Activated CD4-positive, alpha-beta T cell treated with anti-CD3 and anti-CD28 coated beads, Interleukin-2, amount 10 ng/mL, durations not matched to agents 24 days and 14 days (primary cell): ENCODE results near the gene TMPRSS3. TPM values are rescaled to one million over a fixed set of nuclear protein-coding genes. Genes with fewer than 3 reads are reported as not detected.

Experiments
- DNase-seq: peaks from one replicate; pipeline ENCODE4 v3.0.0; 2022
- H3K27ac Mint-ChIP-seq: one replicate; pipeline ENCODE4 v1.8.0; 2022; ENCODE audit warnings: mild to moderate bottlenecking, mixed read lengths
- H3K27me3 Mint-ChIP-seq: one replicate; pipeline ENCODE4 v1.8.0; 2022; ENCODE audit warnings: mixed read lengths
- H3K36me3 Mint-ChIP-seq: one replicate; pipeline ENCODE4 v1.8.0; 2022; ENCODE audit warnings: low read depth, mild to moderate bottlenecking, mixed read lengths
- H3K4me1 Mint-ChIP-seq: one replicate; pipeline ENCODE4 v1.8.0; 2021; ENCODE audit warnings: mixed read lengths
- H3K4me3 Mint-ChIP-seq: one replicate; pipeline ENCODE4 v1.8.0; 2022; ENCODE audit warnings: mild to moderate bottlenecking, moderate library complexity, mixed read lengths
- H3K9me3 Mint-ChIP-seq: one replicate; pipeline ENCODE4 v1.8.0; 2021; ENCODE audit warnings: mixed read lengths
- intact Hi-C: fragments of 100-400 bp; cut with micrococcal nuclease; formaldehyde crosslinking; loops from one replicate; pipeline ENCODE4 v1.15.1; 2023
- total RNA-seq: library from RNA; stranded (reverse); gene quantifications from 2 replicates; pipeline ENCODE4 v1.2.3, GENCODE V29; 2022

TMPRSS3 gene
- total RNA-seq, 1 donor from 2014 or later, result 58.7 TPM

- intact Hi-C loops, result no loop called here
- H3K36me3 Mint-ChIP-seq, result no peaks in the 10 kb centered on the region
- DNase-seq, result no peak
- peaks cover 10% of the 10 kb centered on the region for H3K27me3 Mint-ChIP-seq
- H3K4me3 Mint-ChIP-seq, result no peak overlapping the region
- H3K27ac Mint-ChIP-seq, result no peak overlapping the region
- peaks cover 15% of the 10 kb centered on the region for H3K9me3 Mint-ChIP-seq
- H3K4me1 Mint-ChIP-seq, result no peaks in the 10 kb centered on the region
Observed at GRCh38 chr21:42350318-42350910, 45.4 kb downstream of the TMPRSS3 start.

GRCh38 chr21:42349420-42350317 is 46.2 kb downstream of the TMPRSS3 start:
- Mint-ChIP-seq H3K36me3 (no peaks in the 10 kb centered on the region), H3K4me1 (no peaks in the 10 kb centered on the region), H3K4me3 (no peak overlapping the region), H3K27me3 (peaks cover 10% of the 10 kb centered on the region), H3K27ac (no peak overlapping the region), H3K9me3 (peaks cover 12% of the 10 kb centered on the region)
- DNase-seq, result no peak
- intact Hi-C loops, result no loop called here

GRCh38 chr21:42348762-42349161 is 47.1 kb downstream of the TMPRSS3 start:
- no peaks in the 10 kb centered on the region for H3K36me3 Mint-ChIP-seq
- no peak overlapping the region for H3K4me3 Mint-ChIP-seq
- DNase-seq, result no peak
- H3K27ac Mint-ChIP-seq, result no peak overlapping the region
- H3K4me1 Mint-ChIP-seq, result no peaks in the 10 kb centered on the region
- peaks cover 8% of the 10 kb centered on the region for H3K27me3 Mint-ChIP-seq
- intact Hi-C loops, result no loop called here
- H3K9me3 Mint-ChIP-seq, result peaks cover 5% of the 10 kb centered on the region

- Mint-ChIP-seq H3K4me1 (no peaks in the 10 kb centered on the region), H3K4me3 (no peak overlapping the region), H3K27ac (no peak overlapping the region), H3K27me3 (peaks cover 2% of the 10 kb centered on the region), H3K36me3 (no peaks in the 10 kb centered on the region), H3K9me3 (no peaks in the 10 kb centered on the region)
- intact Hi-C loops, result no loop called here
- DNase-seq, result no peak
Observed at GRCh38 chr21:42347601-42348327, 48.1 kb downstream of the TMPRSS3 start.

GRCh38 chr21:42346866-42347600 is 48.8 kb downstream of the TMPRSS3 start:
- H3K36me3 Mint-ChIP-seq, result no peaks in the 10 kb centered on the region
- no peaks in the 10 kb centered on the region for H3K9me3 Mint-ChIP-seq
- no peak overlapping the region for H3K4me3 Mint-ChIP-seq
- no peak overlapping the region for H3K27ac Mint-ChIP-seq
- no peak for DNase-seq
- intact Hi-C loops, result no loop called here
- H3K27me3 Mint-ChIP-seq, result peaks cover 2% of the 10 kb centered on the region
- H3K4me1 Mint-ChIP-seq, result no peaks in the 10 kb centered on the region

- H3K9me3 Mint-ChIP-seq, result no peaks in the 10 kb centered on the region
- intact Hi-C loops, result no loop called here
- peaks cover 2% of the 10 kb centered on the region for H3K27me3 Mint-ChIP-seq
- no peaks in the 10 kb centered on the region for H3K4me1 Mint-ChIP-seq
- H3K27ac Mint-ChIP-seq, result no peak overlapping the region
- no peak for DNase-seq
- no peak overlapping the region for H3K4me3 Mint-ChIP-seq
- no peaks in the 10 kb centered on the region for H3K36me3 Mint-ChIP-seq
Observed at GRCh38 chr21:42346441-42346840, 49.4 kb downstream of the TMPRSS3 start.

- H3K9me3 Mint-ChIP-seq, result no peaks in the 10 kb centered on the region
- no peaks in the 10 kb centered on the region for H3K36me3 Mint-ChIP-seq
- intact Hi-C loops, result no loop called here
- no peak for DNase-seq
- no peaks in the 10 kb centered on the region for H3K4me1 Mint-ChIP-seq
- H3K27me3 Mint-ChIP-seq, result peaks cover 2% of the 10 kb centered on the region
- no peak overlapping the region for H3K4me3 Mint-ChIP-seq
- H3K27ac Mint-ChIP-seq, result no peak overlapping the region
Observed at GRCh38 chr21:42344631-42345030, 51.2 kb downstream of the TMPRSS3 start.

- no peak overlapping the region for H3K4me3 Mint-ChIP-seq
- H3K27me3 Mint-ChIP-seq, result peaks cover 2% of the 10 kb centered on the region
- intact Hi-C loops, result no loop called here
- no peak for DNase-seq
- peaks cover 1% of the 10 kb centered on the region for H3K4me1 Mint-ChIP-seq
- H3K9me3 Mint-ChIP-seq, result no peaks in the 10 kb centered on the region
- no peak overlapping the region for H3K27ac Mint-ChIP-seq
- no peaks in the 10 kb centered on the region for H3K36me3 Mint-ChIP-seq
Observed at GRCh38 chr21:42343963-42344510, 51.8 kb downstream of the TMPRSS3 start.

- H3K27ac Mint-ChIP-seq, result no peak overlapping the region
- H3K27me3 Mint-ChIP-seq, result peaks cover 2% of the 10 kb centered on the region
- intact Hi-C loops, result no loop called here
- no peaks in the 10 kb centered on the region for H3K9me3 Mint-ChIP-seq
- H3K4me3 Mint-ChIP-seq, result no peak overlapping the region
- peaks cover 1% of the 10 kb centered on the region for H3K4me1 Mint-ChIP-seq
- H3K36me3 Mint-ChIP-seq, result no peaks in the 10 kb centered on the region
- DNase-seq, result no peak
Observed at GRCh38 chr21:42343556-42343955, 52.3 kb downstream of the TMPRSS3 start.

- H3K4me1 Mint-ChIP-seq, result peaks cover 2% of the 10 kb centered on the region
- H3K27me3 Mint-ChIP-seq, result peaks cover under 1% of the 10 kb centered on the region
- no peak overlapping the region for H3K27ac Mint-ChIP-seq
Observed at GRCh38 chr21:42343101-42343500, 52.8 kb downstream of the TMPRSS3 start.

GRCh38 chr21:42341776-42342542 is 53.9 kb downstream of the TMPRSS3 start:
- intact Hi-C loops, result no loop called here
- peaks cover 8% of the 10 kb centered on the region for H3K4me1 Mint-ChIP-seq
- no peak for DNase-seq
- H3K4me3 Mint-ChIP-seq, result no peak overlapping the region
- no peaks in the 10 kb centered on the region for H3K36me3 Mint-ChIP-seq
- H3K27ac Mint-ChIP-seq, result no peak overlapping the region
- H3K27me3 Mint-ChIP-seq, result peaks cover 4% of the 10 kb centered on the region
- no peaks in the 10 kb centered on the region for H3K9me3 Mint-ChIP-seq

More at GRCh38 chr21:42343101-42343500, 52.8 kb downstream of the TMPRSS3 start:
- H3K4me3 Mint-ChIP-seq, result no peak overlapping the region
- no peak for DNase-seq
- no peaks in the 10 kb centered on the region for H3K36me3 Mint-ChIP-seq
- no peaks in the 10 kb centered on the region for H3K9me3 Mint-ChIP-seq
- intact Hi-C loops, result no loop called here

- Mint-ChIP-seq H3K27ac (no peak overlapping the region), H3K36me3 (no peaks in the 10 kb centered on the region), H3K9me3 (no peaks in the 10 kb centered on the region), H3K4me1 (peaks cover 8% of the 10 kb centered on the region), H3K27me3 (peaks cover 9% of the 10 kb centered on the region), H3K4me3 (no peak overlapping the region)
- DNase-seq, result no peak
- intact Hi-C loops, result no loop called here
Observed at GRCh38 chr21:42340187-42341050, 55.4 kb downstream of the TMPRSS3 start.
